ENCODE results near the gene MTUS2. TPM values are rescaled to one million over a fixed set of nuclear protein-coding genes. Genes with fewer than 3 reads are reported as not detected.

The MTUS2 gene
- total and polyA plus RNA-seq, 7 experiments from 2014 or later, result 0.05 to 0.83 TPM; not detected in 5

GRCh38 chr13:29536853-29537252, 716.7 kb downstream of the MTUS2 start:
- H3K36me3 ChIP-seq (ENCODE audit: control insufficient read depth in 2 of 3, insufficient read depth in 3 of 3, low read length in 3 of 3), result peaks cover 0 to 25% (median 0%) of the 10 kb centered on the region in 3 experiments
- CTCF ChIA-PET, result no interaction called here
- H3K36me3 Mint-ChIP-seq, result peaks cover 4 to 43% (median 24%) of the 10 kb centered on the region in 5 donors
- H3K27me3 ChIP-seq (ENCODE audit: control insufficient read depth in 2 of 2, insufficient read depth in 2 of 2, low read length in 2 of 2), result no peaks in the 10 kb centered on the region
- ATAC-seq (no peak), DNase-seq (no peak)
- peaks cover 8 to 19% (median 15%) of the 10 kb centered on the region in 7 donors for H3K4me1 Mint-ChIP-seq
- intact Hi-C loops (cut with micrococcal nuclease), result no loop called here
- no peaks in the 10 kb centered on the region for H3K9me3 ChIP-seq (ENCODE audit: control insufficient read depth in 2 of 3, low read length in 3 of 3)
- H3K27ac Mint-ChIP-seq, result no peak overlapping the region
- H3K4me3 Mint-ChIP-seq, result no peak overlapping the region
- no peak overlapping the region for H3K4me3 ChIP-seq (ENCODE audit: low read length)
- H3K4me1 ChIP-seq (ENCODE audit: control insufficient read depth in 2 of 2, insufficient read depth in 2 of 2, low read length in 2 of 2), result no peaks in the 10 kb centered on the region
- H3K27me3 Mint-ChIP-seq, result no peaks in the 10 kb centered on the region
- H3K27ac ChIP-seq (ENCODE audit: low read depth, low read length), result no peak overlapping the region
- no peaks in the 10 kb centered on the region for H3K9me3 Mint-ChIP-seq
- POLR2A ChIA-PET, result no interaction called here

DNA sequence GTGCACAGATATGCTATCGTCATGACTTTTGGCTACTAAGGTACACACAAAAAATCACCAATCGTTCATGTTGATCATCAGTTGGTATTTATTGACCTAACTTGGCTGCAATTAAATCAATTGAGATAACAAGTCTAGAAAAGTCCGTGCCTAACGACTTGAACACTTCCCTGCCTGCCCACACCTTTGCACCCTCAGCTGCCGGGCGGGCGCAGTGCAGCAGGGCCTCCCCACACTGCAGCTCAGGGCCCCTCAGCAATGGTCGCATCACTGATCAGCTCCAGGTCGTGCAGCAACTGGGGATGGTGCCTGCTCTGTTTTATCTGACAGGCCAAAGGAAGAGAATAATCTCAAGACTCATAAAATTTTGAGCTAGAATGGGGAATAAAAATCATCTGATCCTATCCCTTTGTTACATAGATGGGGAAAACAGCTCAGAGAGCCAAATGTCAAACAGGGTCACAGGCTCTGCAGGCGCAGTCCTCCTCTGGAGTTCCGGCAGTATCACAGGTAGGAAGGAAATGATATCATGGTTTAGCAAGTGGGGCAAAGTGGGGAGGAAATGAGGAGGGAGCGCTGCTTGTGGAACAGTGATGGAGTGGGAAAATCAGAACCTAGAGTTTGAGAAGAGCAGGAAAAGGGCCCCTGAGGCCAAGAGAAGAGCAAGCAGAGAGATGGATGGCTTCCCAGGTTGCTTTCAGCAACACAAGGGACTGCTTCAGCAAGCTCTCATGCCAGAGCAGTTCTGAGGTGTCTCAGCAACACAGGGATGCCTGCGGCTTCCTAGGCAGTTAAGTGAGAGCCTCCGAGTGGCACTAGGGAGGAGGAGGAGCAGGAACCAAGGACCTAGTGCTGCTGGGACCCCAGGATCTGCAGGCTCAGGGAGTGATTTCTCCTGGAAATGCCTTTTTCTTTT, 717.9 kb downstream of the MTUS2 start:
- no peak overlapping the region for H3K27ac ChIP-seq (ENCODE audit: low read depth, low read length)
- ATAC-seq, result no peak
- H3K4me1 ChIP-seq (ENCODE audit: control insufficient read depth in 2 of 2, insufficient read depth in 2 of 2, low read length in 2 of 2), result no peaks in the 10 kb centered on the region
- ChIA-PET CTCF (no interaction called here), POLR2A (no interaction called here)
- no peaks in the 10 kb centered on the region for H3K27me3 ChIP-seq (ENCODE audit: control insufficient read depth in 2 of 2, insufficient read depth in 2 of 2, low read length in 2 of 2)
- DNase-seq, result no peak
- intact Hi-C loops (cut with micrococcal nuclease), result no loop called here
- H3K27ac Mint-ChIP-seq, result peak overlapping the region in 4 of 9 donors; percentile 16 to 72 (median 37)
- H3K9me3 ChIP-seq (ENCODE audit: control insufficient read depth in 2 of 3, low read length in 3 of 3), result no peaks in the 10 kb centered on the region
- peaks cover 8 to 23% (median 15%) of the 10 kb centered on the region in 7 donors for H3K4me1 Mint-ChIP-seq
- H3K27me3 Mint-ChIP-seq, result no peaks in the 10 kb centered on the region
- H3K36me3 Mint-ChIP-seq, result peaks cover 4 to 31% (median 18%) of the 10 kb centered on the region in 5 donors
- H3K36me3 ChIP-seq (ENCODE audit: control insufficient read depth in 2 of 3, insufficient read depth in 3 of 3, low read length in 3 of 3), result peaks cover 0 to 14% (median 0%) of the 10 kb centered on the region in 3 experiments
- H3K9me3 Mint-ChIP-seq, result no peaks in the 10 kb centered on the region
- H3K4me3 Mint-ChIP-seq, result no peak overlapping the region
- H3K4me3 ChIP-seq (ENCODE audit: low read length), result no peak overlapping the region

GRCh38 chr13:29538652-29539040, 718.5 kb downstream of the MTUS2 start:
- Mint-ChIP-seq H3K27ac (peak overlapping the region in 2 of 9 donors; percentile 13 to 51), H3K9me3 (no peaks in the 10 kb centered on the region), H3K4me1 (peaks cover 8 to 28% (median 15%) of the 10 kb centered on the region in 7 donors), H3K36me3 (peaks cover 4 to 28% (median 16%) of the 10 kb centered on the region in 5 donors), H3K27me3 (no peaks in the 10 kb centered on the region), H3K4me3 (no peak overlapping the region)
- no peak for DNase-seq
- Histone ChIP-seq H3K4me1 (ENCODE audit: control insufficient read depth in 2 of 2, insufficient read depth in 2 of 2, low read length in 2 of 2) (no peaks in the 10 kb centered on the region), H3K27me3 (ENCODE audit: control insufficient read depth in 2 of 2, insufficient read depth in 2 of 2, low read length in 2 of 2) (no peaks in the 10 kb centered on the region), H3K36me3 (ENCODE audit: control insufficient read depth in 2 of 3, insufficient read depth in 3 of 3, low read length in 3 of 3) (peaks cover 0 to 8% (median 0%) of the 10 kb centered on the region in 3 experiments), H3K4me3 (ENCODE audit: low read length) (no peak overlapping the region), H3K9me3 (ENCODE audit: control insufficient read depth in 2 of 3, low read length in 3 of 3) (no peaks in the 10 kb centered on the region), H3K27ac (ENCODE audit: low read depth, low read length) (no peak overlapping the region)
- ChIA-PET CTCF (no interaction called here), POLR2A (no interaction called here)
- intact Hi-C loops (cut with micrococcal nuclease), result no loop called here
- no peak for ATAC-seq

GRCh38 chr13:29539856-29540255, 719.7 kb downstream of the MTUS2 start:
- ChIA-PET POLR2A (no interaction called here), CTCF (no interaction called here)
- Mint-ChIP-seq H3K4me1 (peaks cover 8 to 36% (median 17%) of the 10 kb centered on the region in 7 donors), H3K27ac (peak overlapping the region in 2 of 9 donors; percentile 10 to 84), H3K27me3 (no peaks in the 10 kb centered on the region), H3K36me3 (peaks cover 4 to 22% (median 13%) of the 10 kb centered on the region in 5 donors), H3K4me3 (no peak overlapping the region), H3K9me3 (no peaks in the 10 kb centered on the region)
- Histone ChIP-seq H3K4me1 (ENCODE audit: control insufficient read depth in 2 of 2, insufficient read depth in 2 of 2, low read length in 2 of 2) (no peaks in the 10 kb centered on the region), H3K4me3 (ENCODE audit: low read length) (no peak overlapping the region), H3K9me3 (ENCODE audit: control insufficient read depth in 2 of 3, low read length in 3 of 3) (no peaks in the 10 kb centered on the region), H3K27ac (ENCODE audit: low read depth, low read length) (no peak overlapping the region), H3K27me3 (ENCODE audit: control insufficient read depth in 2 of 2, insufficient read depth in 2 of 2, low read length in 2 of 2) (no peaks in the 10 kb centered on the region), H3K36me3 (ENCODE audit: control insufficient read depth in 2 of 3, insufficient read depth in 3 of 3, low read length in 3 of 3) (peaks cover 0 to 12% (median 0%) of the 10 kb centered on the region in 3 experiments)
- DNase-seq (no peak), ATAC-seq (no peak)
- intact Hi-C loops (cut with micrococcal nuclease), result no loop called here

DNA sequence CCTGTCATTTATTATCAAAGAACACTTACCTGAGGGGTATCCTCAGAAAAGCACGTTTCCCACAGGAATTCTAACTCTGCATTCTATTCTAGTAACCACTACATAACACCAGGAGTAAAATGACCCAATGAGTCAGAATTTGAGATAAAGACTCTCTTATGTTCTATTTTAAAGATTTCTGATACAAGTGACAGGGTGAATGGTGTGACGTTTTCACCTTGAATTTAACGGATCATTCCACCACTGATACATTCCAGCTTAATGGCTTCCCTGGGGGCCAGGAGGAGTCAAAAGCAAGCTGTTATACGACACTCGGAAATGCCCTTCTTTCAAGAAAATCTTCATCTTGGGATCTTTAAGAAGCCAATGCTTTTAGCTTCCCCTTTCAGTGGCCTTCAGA, 720.2 kb downstream of the MTUS2 start:
- intact Hi-C loops (cut with micrococcal nuclease), result no loop called here
- ChIA-PET CTCF (no interaction called here), POLR2A (no interaction called here)
- no peaks in the 10 kb centered on the region for H3K9me3 ChIP-seq (ENCODE audit: control insufficient read depth in 2 of 3, low read length in 3 of 3)
- peaks cover 8 to 40% (median 18%) of the 10 kb centered on the region in 7 donors for H3K4me1 Mint-ChIP-seq
- no peak for ATAC-seq
- H3K27me3 ChIP-seq (ENCODE audit: control insufficient read depth in 2 of 2, insufficient read depth in 2 of 2, low read length in 2 of 2), result no peaks in the 10 kb centered on the region
- DNase-seq, result no peak
- H3K4me3 Mint-ChIP-seq, result no peak overlapping the region
- H3K4me3 ChIP-seq (ENCODE audit: low read length), result no peak overlapping the region
- H3K9me3 Mint-ChIP-seq, result no peaks in the 10 kb centered on the region
- peaks cover 4 to 23% (median 13%) of the 10 kb centered on the region in 5 donors for H3K36me3 Mint-ChIP-seq
- H3K27ac Mint-ChIP-seq, result no peak overlapping the region
- no peaks in the 10 kb centered on the region for H3K27me3 Mint-ChIP-seq
- H3K27ac ChIP-seq (ENCODE audit: low read depth, low read length), result no peak overlapping the region
- H3K4me1 ChIP-seq (ENCODE audit: control insufficient read depth in 2 of 2, insufficient read depth in 2 of 2, low read length in 2 of 2), result no peaks in the 10 kb centered on the region
- H3K36me3 ChIP-seq (ENCODE audit: control insufficient read depth in 2 of 3, insufficient read depth in 3 of 3, low read length in 3 of 3), result peaks cover 0 to 11% (median 0%) of the 10 kb centered on the region in 3 experiments

DNA sequence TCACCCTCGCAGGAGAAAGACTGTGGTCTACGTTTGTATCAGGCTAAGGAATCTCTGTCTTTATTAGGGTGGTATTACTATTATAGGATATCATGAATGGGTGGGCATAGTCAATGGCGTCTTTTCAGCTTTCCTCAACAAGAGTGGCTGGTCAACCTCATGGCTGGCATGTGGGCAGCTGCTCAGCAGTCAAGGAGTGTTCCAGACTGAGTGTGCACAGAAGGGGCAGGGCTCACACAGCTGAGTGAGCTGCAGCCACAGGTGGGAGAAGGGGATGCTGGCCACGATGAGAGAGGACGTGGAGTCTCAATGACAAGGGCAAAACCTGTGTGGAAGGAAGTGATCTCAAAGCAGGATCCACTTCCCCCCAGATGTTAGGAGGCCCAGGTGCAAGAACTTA, 720.7 kb downstream of the MTUS2 start:
- Mint-ChIP-seq H3K4me3 (no peak overlapping the region), H3K36me3 (peaks cover 6 to 21% (median 12%) of the 10 kb centered on the region in 5 donors), H3K4me1 (peaks cover 8 to 41% (median 19%) of the 10 kb centered on the region in 7 donors), H3K27ac (peak overlapping the region in 3 of 9 donors; percentile 28 to 54 (median 36)), H3K9me3 (no peaks in the 10 kb centered on the region), H3K27me3 (no peaks in the 10 kb centered on the region)
- Histone ChIP-seq H3K27me3 (ENCODE audit: control insufficient read depth in 2 of 2, insufficient read depth in 2 of 2, low read length in 2 of 2) (no peaks in the 10 kb centered on the region), H3K4me3 (ENCODE audit: low read length) (no peak overlapping the region), H3K27ac (ENCODE audit: low read depth, low read length) (no peak overlapping the region), H3K9me3 (ENCODE audit: control insufficient read depth in 2 of 3, low read length in 3 of 3) (no peaks in the 10 kb centered on the region), H3K36me3 (ENCODE audit: control insufficient read depth in 2 of 3, insufficient read depth in 3 of 3, low read length in 3 of 3) (peaks cover 0 to 8% (median 0%) of the 10 kb centered on the region in 3 experiments), H3K4me1 (ENCODE audit: control insufficient read depth in 2 of 2, insufficient read depth in 2 of 2, low read length in 2 of 2) (no peaks in the 10 kb centered on the region)
- intact Hi-C loops (cut with micrococcal nuclease), result no loop called here
- DNase-seq (no peak), ATAC-seq (no peak)
- CTCF ChIA-PET, result no interaction called here
- POLR2A ChIA-PET, result no interaction called here
